ENCODE measurements around the gene FARSB.
A peak's percentile ranks its signal among the peaks of the same experiment; 100 is the strongest.

FARSB gene

DNA sequence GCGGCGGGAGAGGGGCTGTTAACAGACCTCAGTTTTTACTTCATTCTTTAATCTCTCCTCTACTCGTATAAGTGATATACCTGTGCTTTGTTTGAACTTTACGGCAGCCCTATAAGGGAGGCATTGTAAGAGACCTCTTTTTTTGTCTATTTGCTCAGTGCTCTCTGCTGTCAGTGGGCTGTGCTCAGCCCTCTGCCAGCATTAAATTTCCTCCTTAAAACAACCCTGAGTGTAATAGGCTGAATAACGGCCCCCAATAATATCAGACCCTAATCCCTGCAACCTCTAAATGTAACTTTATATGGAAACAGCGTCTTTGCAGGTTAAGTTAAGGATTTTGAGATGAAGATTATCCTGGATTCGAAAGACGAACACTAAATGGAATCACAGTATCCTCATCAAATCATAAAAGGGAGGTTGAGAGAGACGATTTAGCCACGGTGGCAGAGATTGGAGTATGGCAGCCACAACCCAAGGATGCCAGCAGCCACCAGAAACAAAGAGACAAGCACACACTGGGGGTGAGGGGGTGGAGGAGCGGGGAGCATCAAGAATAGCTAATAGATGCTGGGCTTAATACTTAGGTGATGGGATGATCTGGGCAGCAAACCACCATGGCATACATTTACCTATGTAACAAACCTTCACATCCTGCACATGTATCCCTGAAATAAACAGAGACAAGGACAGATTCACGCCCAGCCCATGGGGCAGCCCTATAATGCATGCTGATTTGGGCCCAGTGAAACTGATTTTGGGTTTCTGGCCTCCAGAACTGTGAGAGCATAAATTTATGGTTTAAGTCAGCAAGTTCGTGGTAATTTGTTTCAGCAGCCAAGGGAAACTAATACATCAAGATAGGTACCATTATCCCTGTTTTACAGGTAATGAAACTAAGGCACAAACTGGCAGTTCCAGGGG, 894 bp upstream of the FARSB start:
- DNase-seq: no peak

DNA sequence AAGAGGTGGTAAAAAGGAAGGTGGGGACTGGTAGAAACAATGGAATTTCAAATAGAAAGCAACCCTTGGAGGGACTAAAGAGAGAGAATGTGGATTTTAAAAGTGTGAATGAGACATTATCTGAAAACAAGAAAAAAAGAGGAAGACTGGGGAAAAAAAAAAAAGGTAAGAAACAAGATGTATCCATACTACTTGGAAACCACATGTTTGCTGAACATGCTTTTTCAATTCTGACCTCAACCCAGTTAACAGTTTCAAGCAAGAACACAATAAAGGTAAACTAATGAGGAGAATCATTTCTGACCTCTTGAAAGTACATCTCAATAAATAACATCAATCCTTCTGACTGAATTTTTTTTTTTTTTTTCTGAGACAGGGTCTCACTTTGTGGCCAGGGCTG, 2.6 kb downstream of the FARSB start:
- DNase-seq: no peak

GRCh38 chr2:222652491-222653255, 3.2 kb downstream of the FARSB start:
- DNase-seq: no peak

DNA sequence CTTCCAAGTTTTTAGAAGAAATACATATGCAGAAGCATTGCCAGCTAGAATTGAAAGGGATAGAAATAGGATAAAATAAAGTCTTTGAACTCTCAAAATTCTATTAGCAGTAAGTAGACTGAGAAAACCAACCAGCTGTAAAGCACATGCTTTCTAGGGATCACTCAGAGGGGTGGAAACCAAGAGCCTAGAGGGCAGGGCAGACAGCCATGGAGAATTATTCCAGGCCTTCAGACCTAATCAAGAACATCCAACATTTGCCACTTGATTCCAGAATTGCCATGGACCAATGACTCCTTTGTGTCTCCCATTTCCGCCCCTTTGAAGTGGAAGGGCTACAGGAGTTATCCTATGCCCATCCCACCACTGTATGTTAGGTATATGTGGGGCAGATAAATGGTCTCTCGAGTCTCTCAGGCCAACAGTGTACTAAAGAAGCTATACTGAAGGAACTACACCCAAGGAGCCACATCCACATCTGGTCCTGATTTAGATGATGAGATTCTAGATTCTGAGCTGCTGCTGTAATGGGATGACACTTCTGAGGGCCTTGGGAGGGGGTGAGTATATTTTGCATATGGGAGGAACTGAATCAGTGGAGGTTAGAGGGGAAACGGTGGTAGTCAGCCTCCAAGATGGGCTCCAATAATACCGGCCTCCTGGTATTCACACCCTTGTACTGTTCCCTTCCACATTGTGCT, 4.0 kb downstream of the FARSB start:
- no peak for DNase-seq

- no peak for DNase-seq
Measured at GRCh38 chr2:222649801-222650200, 6.1 kb downstream of the FARSB start.

DNA sequence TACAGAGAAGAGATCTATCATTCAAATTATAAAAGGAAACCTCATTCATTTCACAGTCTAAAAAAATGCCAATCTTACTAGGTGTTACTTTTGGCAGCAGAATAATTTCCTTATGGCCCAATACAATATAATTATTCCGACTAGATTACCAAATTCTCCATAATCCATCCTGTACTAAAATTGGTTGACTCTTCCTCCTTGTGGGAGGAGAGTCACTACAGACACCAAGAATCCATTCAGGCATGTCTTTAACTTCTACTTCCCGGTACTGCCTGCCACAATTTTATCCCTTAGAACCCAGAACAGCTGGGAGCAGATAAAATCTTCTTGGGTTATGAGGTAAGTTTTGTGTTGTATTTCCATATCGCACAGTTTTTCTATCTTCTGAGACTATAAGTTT, 9.9 kb downstream of the FARSB start:
- no peak for DNase-seq

DNA sequence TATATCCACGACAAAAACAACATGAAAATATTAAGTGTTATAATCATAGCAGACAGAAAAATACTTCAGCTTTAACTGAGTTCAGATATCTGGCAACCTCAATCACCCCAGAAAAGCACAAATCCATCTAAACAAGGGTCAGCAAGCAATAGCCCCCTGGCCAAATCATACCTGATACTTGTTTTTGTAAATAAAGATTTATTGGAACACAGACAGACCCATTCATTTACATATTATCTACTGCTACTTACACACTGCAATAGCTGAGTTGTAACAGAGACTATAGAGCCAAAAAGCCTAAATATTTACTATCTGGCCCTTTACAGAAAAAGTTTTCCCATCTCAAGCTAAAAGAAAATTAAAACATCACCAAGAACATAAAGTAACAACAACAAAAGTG, 12.8 kb downstream of the FARSB start:
- no peak for DNase-seq

- no peak for DNase-seq
Measured at GRCh38 chr2:222641336-222641735, 14.6 kb downstream of the FARSB start.

- no peak for DNase-seq
Measured at GRCh38 chr2:222637067-222637466, 18.8 kb downstream of the FARSB start.

DNA sequence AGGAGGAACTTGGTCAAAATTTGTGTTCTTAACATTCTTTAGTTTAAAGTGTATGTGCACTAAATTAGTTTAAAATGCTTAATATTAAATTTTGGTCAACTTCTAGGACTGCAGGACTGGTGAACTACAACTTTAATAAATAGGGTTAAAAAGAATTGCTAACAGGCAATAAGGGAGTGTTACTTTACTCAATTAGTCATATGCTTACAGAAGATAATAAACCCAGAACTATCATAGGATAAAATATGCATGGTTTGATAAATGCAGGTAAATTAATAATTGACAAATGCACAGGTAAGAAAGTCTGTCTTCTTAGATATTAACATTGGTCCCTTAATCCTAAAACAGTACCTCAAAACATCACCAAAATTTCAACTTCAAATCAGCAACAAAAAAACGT, 20.6 kb downstream of the FARSB start:
- DNase-seq: no peak

DNA sequence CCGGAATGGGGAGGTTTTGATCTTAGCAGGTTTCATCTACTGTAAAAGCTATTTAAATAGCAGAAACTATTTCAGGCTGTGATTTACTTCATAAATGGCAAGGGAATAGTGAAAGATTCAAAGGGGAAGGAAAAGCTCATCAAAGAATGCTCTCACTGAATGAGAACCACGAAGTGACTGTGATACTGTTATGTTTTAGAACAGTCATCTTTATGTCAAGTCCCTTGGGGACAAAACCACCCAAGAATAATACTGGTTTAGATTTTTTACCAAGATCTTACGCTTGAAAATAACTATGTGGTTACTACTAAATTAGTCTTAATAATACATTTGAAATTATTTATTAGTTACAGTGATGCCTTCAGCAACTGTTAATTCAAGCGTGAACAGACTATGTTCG, 28.1 kb downstream of the FARSB start:
- DNase-seq: no peak

- no peak for DNase-seq
Measured at GRCh38 chr2:222623756-222624309, 32.1 kb downstream of the FARSB start.

- DNase-seq: peak; percentile 51
Measured at GRCh38 chr2:222622910-222623309, 33.0 kb downstream of the FARSB start.

DNA sequence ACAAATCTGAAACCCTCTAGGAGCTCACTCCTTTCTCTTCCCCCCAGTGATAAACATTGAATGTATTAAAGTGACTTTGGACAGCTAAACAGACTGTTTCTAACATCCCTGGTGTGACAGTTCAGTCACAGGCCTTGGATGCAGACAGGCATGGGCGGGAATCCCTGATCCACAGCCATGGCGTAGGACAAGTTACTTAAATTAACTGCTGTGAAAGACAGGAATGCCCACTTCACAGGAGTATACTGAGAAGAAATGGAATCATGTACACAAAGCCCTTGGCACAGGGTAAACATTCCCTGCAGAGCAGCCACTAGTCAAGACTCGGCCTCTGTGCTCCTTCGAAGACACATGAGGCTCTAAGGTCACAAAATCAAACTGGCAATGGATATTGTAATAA, 34.0 kb downstream of the FARSB start:
- DNase-seq: no peak

GRCh38 chr2:222615320-222615719, 40.6 kb downstream of the FARSB start:
- DNase-seq: no peak

GRCh38 chr2:222613715-222614331, 42.1 kb downstream of the FARSB start:
- DNase-seq: peak; percentile 49

DNA sequence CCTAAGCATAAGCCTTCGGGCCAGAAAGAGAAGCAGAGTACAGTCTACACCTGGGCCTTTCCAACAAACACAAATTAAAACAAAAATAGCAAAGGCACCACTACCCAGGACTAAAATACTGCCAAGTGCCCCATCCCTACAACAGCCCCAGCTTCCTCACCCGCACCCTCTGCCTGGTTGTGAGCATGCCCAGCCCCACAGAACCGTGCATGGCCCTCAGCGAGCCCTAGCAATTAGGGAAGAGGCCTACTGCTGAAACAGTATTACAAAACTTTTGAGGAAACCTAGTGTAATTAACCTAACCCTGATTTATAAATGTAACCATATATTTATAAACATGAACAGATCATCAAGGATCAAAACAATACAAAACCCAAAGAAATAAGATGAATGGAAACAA, 44.2 kb downstream of the FARSB start:
- no peak for DNase-seq

GRCh38 chr2:222610746-222611145, 45.1 kb downstream of the FARSB start:
- no peak for DNase-seq

- DNase-seq: peak; percentile 9
Measured at GRCh38 chr2:222609381-222609780, 46.5 kb downstream of the FARSB start.

- no peak for DNase-seq
Measured at GRCh38 chr2:222608081-222608480, 47.8 kb downstream of the FARSB start.

DNA sequence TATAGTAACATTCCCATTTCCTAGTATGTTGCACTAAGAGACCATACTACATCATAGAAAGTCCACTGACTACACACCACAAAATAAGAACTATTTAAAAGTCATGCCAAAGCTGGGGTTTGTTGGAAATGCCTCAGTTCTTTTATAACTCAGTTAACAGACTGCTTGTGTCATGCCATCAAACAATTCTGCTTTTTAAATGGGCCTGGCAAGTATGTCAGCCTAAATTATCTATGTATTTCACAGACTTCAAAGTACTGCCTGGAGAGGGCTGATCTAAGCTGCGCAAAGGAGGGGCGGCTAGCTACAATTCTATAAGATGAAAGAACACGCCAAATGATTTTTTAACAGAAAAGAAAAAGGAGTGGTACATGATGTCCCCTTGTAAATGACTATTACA, 49.6 kb downstream of the FARSB start:
- no peak for DNase-seq

- DNase-seq: no peak
Measured at GRCh38 chr2:222604749-222605515, 51.0 kb downstream of the FARSB start.

Measured in suppressor macrophage treated with lipopolysaccharide for 4 hours (primary cell).